ENCODE data around the gene MC2R. TPM values are rescaled to one million over a fixed set of nuclear protein-coding genes. Genes with fewer than 3 reads are reported as not detected.

Gene MC2R
- polyA plus RNA-seq (ENCODE audit: insufficient read length in 10 of 10): under 1 TPM; 0.04 to 0.43 (median 0.21) TPM
- long read RNA-seq, donor 1: 0 reads
- long read RNA-seq, donor 2: 0 reads
- long read RNA-seq, donor 3: 0 reads
- long read RNA-seq, donor 4: 0 reads
- long read RNA-seq, donor 5: 0 reads
- long read RNA-seq, donor 6: 0 reads
- long read RNA-seq, donor 7: 0 reads
- long read RNA-seq, donor 8: 0 reads
- long read RNA-seq, donor 9: 0 reads

GRCh38 chr18:13915391-13915790 lies at the start of gene MC2R:
MC2R (minus strand) TSS chr18:13915536; CDS start chr18:13885518, 30,018 bp downstream.
- no peak for DNase-seq

GRCh38 chr18:13945811-13946210 lies 30.5 kb upstream of the MC2R start:
- no peak for DNase-seq

- DNase-seq: no peak
Measured at GRCh38 chr18:13943338-13943737, 28.0 kb upstream of the MC2R start.

- DNase-seq: no peak
Measured at GRCh38 chr18:13940326-13940725, 25.0 kb upstream of the MC2R start.

- no peak for DNase-seq
Measured at GRCh38 chr18:13934676-13935075, 19.3 kb upstream of the MC2R start.

GRCh38 chr18:13934058-13934457 lies 18.7 kb upstream of the MC2R start:
- no peak for DNase-seq

- DNase-seq: no peak
Measured at GRCh38 chr18:13932285-13933025, 17.1 kb upstream of the MC2R start.

- no peak for DNase-seq
Measured at GRCh38 chr18:13930964-13931363, 15.6 kb upstream of the MC2R start.

- DNase-seq: no peak
Measured at GRCh38 chr18:13923221-13923620, 7.9 kb upstream of the MC2R start.

GRCh38 chr18:13918898-13919297 lies 3.6 kb upstream of the MC2R start:
- no peak for DNase-seq

GRCh38 chr18:13917401-13917800 lies 2.1 kb upstream of the MC2R start:
- DNase-seq: no peak

- no peak for DNase-seq
Measured at GRCh38 chr18:13916559-13916958, 1.2 kb upstream of the MC2R start.

- peak; percentile 46 to 59 (median 51) for DNase-seq
Measured at GRCh38 chr18:13915995-13916431, 677 bp upstream of the MC2R start.

- DNase-seq: no peak
Measured at GRCh38 chr18:13914756-13915155, 580 bp downstream of the MC2R start.

GRCh38 chr18:13914170-13914569 lies 1.2 kb downstream of the MC2R start:
- DNase-seq: no peak

GRCh38 chr18:13913205-13913604 lies 2.1 kb downstream of the MC2R start:
- no peak for DNase-seq

- DNase-seq: no peak
Measured at GRCh38 chr18:13912601-13913000, 2.7 kb downstream of the MC2R start.

GRCh38 chr18:13910986-13911385 lies 4.3 kb downstream of the MC2R start:
- no peak for DNase-seq

- DNase-seq: no peak
Measured at GRCh38 chr18:13910501-13910900, 4.8 kb downstream of the MC2R start.

- no peak for DNase-seq
Measured at GRCh38 chr18:13909141-13909940, 6.0 kb downstream of the MC2R start.

GRCh38 chr18:13900633-13901032 lies 14.7 kb downstream of the MC2R start:
- DNase-seq: no peak

- no peak for DNase-seq
Measured at GRCh38 chr18:13895505-13896033, 19.8 kb downstream of the MC2R start.

All from muscle of back (tissue), 13 donors.